Hematopoietic multipotent progenitor cell treated with erythropoietin and hydrocortisone succinate and interleukin-3 and kit ligand, for 4 days (in vitro differentiated cells): Measurements from ENCODE around the gene VWA7.

ENCODE experiments used
- DNase-seq: peaks from one replicate; pipeline ENCODE4 v3.0.0-alpha.2; 2015

VWA7 gene

GRCh38 chr6:31750411-31751022, 26.6 kb downstream of the VWA7 start:
- no peak for DNase-seq

GRCh38 chr6:31749301-31750036, 27.7 kb downstream of the VWA7 start:
- DNase-seq, result no peak

GRCh38 chr6:31744422-31744821, 32.7 kb downstream of the VWA7 start:
- no peak for DNase-seq

- DNase-seq, result no peak
Observed at GRCh38 chr6:31742894-31743293, 34.2 kb downstream of the VWA7 start.

GRCh38 chr6:31741815-31742214, 35.3 kb downstream of the VWA7 start:
- DNase-seq, result no peak

GRCh38 chr6:31740397-31741223, 36.5 kb downstream of the VWA7 start:
- peak; percentile 73 for DNase-seq

GRCh38 chr6:31739639-31740396, 37.3 kb downstream of the VWA7 start, which contains the start of gene MSH5:
MSH5 (plus strand) TSS chr6:31740005; CDS start chr6:31740467, 462 bp downstream.
- peak; percentile 100 for DNase-seq

GRCh38 chr6:31737991-31738979, 38.8 kb downstream of the VWA7 start:
- peak; percentile 97 for DNase-seq

- DNase-seq, result peak; percentile 89
Observed at GRCh38 chr6:31737315-31737990, 39.7 kb downstream of the VWA7 start.

- peak; percentile 31 for DNase-seq
Observed at GRCh38 chr6:31736768-31737314, 40.3 kb downstream of the VWA7 start.

- peak; percentile 94 for DNase-seq
Observed at GRCh38 chr6:31736021-31736767, 40.9 kb downstream of the VWA7 start, which contains the start of gene CLIC1. CLIC1 (minus strand) TSS chr6:31736530; CDS start chr6:31736300, 230 bp downstream.

GRCh38 chr6:31734821-31735406, 42.2 kb downstream of the VWA7 start:
- DNase-seq, result peak; percentile 90

GRCh38 chr6:31734247-31734820, 42.8 kb downstream of the VWA7 start:
- no peak for DNase-seq

- DNase-seq, result no peak
Observed at GRCh38 chr6:31733734-31734133, 43.4 kb downstream of the VWA7 start.

GRCh38 chr6:31732029-31732428, 45.1 kb downstream of the VWA7 start:
- DNase-seq, result no peak

GRCh38 chr6:31730631-31731086, 46.5 kb downstream of the VWA7 start:
- DNase-seq, result no peak

- DNase-seq, result peak; percentile 96
Observed at GRCh38 chr6:31729979-31730630, 47.0 kb downstream of the VWA7 start.

GRCh38 chr6:31729515-31729978, 47.6 kb downstream of the VWA7 start:
- peak; percentile 94 for DNase-seq
